ENCODE data around the gene OR52B4. TPM values are rescaled to one million over a fixed set of nuclear protein-coding genes. Genes with fewer than 3 reads are reported as not detected.

Gene OR52B4
- total RNA-seq: not detected in 2 replicates

GRCh38 chr11:4368286-4368685, at the start of gene OR52B4:
TSS of gene OR52B4 (minus strand) at chr11:4368386. CDS start at chr11:4368295, 91 bp downstream.

GRCh38 chr11:4393209-4393857, 25.1 kb upstream of the OR52B4 start, which contains the start of gene TRIM21:
TSS of gene TRIM21 (minus strand) at chr11:4393702. CDS start at chr11:4390409, 3,293 bp downstream.

Other genes with a start within 250 kb of the OR52B4 start
- gene TRIM21, start 25.3 kb upstream of the OR52B4 start, total RNA-seq: 14.2 and 16.1 TPM in 2 replicates
- gene OR52K2, start 80.9 kb upstream of the OR52B4 start, total RNA-seq: not detected in 2 replicates
- not detected in 2 replicates for gene OR52K1, start 114.3 kb upstream of the OR52B4 start, total RNA-seq
- not detected in 2 replicates for gene OR52M1, start 176.8 kb upstream of the OR52B4 start, total RNA-seq
- gene OR52I2, start 213.4 kb upstream of the OR52B4 start, total RNA-seq: not detected in 2 replicates
- not detected in 2 replicates for gene OR52I1, start 225.7 kb upstream of the OR52B4 start, total RNA-seq
- 5.3 and 11.6 TPM in 2 replicates for gene TRIM68, start 239.8 kb upstream of the OR52B4 start, total RNA-seq

All from epithelial cell of alveolus of lung (primary cell).